SKM-1 treated with dmso at 0.1 percent for 144 hours (cell line): Measurements from ENCODE around the gene BLOC1S2.
"Not testable (repeated sequence)": the region's sequence is repeated elsewhere in the genome, so short reads cannot be mapped to it uniquely, and the experiment has no call there.

ENCODE experiments used
- DNase-seq: peaks from one replicate; lab custom pipeline; 2025; ENCODE audit not compliant: unreplicated experiment; lab: John Stamatoyannopoulos, UW

The BLOC1S2 gene

GRCh38 chr10:100286051-100287033, at the start of gene BLOC1S2:
Gene BLOC1S2 (minus strand): TSS chr10:100286680. CDS start chr10:100286659, 21 bp downstream.
- peak; percentile 68 for DNase-seq

DNA sequence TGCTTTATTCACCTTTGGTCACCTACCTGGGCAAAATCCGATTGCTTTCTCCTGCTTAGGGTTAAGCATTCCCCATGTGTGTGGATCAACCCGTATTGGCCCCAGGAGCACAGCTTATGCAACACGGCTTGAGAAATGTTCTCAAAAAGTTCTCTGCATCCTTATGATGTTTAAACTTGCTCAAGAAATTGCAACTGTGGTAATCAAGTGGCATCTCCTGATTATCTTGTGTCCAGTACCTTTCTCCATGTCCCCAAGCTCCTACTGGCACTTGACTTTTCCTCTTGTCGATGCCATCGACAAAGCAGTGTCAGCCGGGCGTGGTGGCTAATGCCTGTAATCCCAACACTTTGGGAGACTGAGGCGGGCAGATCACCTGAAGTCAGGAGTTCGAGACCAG, 48.3 kb upstream of the BLOC1S2 start:
- no peak for DNase-seq

DNA sequence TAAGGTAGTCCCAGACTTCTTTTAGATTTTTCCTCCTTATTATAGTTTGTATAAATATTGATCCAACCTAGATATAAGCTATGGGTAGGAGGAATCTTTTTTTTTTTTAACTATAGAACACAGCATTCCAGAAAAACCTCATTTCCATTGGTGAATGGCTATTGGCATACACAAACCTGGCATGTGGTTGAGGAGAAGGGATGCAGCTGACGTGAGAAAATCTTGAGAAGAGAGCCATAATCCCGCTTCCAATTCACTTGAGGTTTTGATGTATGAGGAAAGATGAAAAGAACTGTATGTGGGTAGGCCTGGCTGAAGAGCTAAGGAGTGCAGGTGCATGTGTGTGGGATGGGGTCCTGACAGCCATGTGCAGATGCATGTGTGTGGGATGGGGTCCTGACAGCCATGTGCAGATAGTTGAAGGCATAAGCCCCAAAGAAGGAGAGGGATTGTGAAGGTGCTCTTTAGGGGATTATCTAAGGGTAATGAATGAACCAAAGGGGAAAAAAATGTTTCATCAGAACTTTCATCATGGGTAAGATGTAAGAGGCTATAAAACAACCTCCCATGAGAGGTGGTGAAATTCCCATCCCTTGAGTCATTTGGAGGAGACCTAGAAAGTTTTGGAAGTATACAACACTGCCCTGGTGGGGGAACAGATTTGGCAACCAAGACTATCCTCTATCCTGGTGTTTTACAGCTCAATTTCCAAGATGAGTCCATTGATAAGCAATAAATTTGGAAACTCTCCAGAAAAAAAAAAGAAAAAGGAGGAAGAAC, 47.4 kb upstream of the BLOC1S2 start:
- DNase-seq: no peak

DNA sequence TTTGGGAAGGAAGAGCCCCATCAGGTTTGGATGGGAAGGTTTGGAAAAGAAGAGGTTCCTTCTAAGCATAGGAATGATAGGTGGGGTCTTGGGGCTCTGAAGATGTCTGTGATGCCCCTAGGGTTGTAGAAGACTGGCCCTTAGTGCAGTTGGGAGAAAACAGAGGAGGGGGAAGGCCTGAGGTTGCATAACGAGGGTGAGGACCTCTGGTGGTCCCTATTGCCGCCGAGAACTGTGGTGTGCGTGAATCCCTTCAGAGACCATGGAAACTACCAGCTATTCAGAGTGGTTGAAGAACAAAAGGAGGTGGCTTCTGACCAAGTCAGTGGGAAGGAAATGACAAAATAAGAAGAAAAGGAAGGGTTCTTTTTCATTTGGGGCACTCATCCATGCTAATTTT, 46.6 kb upstream of the BLOC1S2 start:
- no peak for DNase-seq

- no peak for DNase-seq
Measured at GRCh38 chr10:100330079-100330478, 43.6 kb upstream of the BLOC1S2 start, which contains the start of gene PKD2L1. Gene PKD2L1 (minus strand): TSS chr10:100330228. CDS start chr10:100330103, 125 bp downstream.

DNA sequence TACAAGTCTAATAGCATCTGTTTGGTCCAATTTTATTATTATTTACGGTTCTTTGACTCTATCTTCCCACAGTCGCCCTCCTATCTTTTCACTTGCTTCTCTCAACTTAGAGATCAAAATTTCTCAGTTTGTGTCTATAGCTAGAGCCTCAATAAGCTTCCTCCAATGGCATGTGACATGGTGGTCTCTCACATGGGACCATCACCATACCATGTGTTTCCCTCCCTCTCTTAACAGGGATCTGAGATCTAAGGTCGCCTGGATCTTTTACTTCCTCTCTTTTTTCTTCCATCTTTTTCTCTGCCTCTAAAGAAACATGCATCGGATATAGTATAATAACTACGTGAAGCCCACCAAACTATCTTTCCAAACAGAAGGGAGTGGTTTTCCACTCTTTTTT, 41.7 kb upstream of the BLOC1S2 start:
- no peak for DNase-seq

- DNase-seq: no peak
Measured at GRCh38 chr10:100327718-100328009, 41.2 kb upstream of the BLOC1S2 start.

DNA sequence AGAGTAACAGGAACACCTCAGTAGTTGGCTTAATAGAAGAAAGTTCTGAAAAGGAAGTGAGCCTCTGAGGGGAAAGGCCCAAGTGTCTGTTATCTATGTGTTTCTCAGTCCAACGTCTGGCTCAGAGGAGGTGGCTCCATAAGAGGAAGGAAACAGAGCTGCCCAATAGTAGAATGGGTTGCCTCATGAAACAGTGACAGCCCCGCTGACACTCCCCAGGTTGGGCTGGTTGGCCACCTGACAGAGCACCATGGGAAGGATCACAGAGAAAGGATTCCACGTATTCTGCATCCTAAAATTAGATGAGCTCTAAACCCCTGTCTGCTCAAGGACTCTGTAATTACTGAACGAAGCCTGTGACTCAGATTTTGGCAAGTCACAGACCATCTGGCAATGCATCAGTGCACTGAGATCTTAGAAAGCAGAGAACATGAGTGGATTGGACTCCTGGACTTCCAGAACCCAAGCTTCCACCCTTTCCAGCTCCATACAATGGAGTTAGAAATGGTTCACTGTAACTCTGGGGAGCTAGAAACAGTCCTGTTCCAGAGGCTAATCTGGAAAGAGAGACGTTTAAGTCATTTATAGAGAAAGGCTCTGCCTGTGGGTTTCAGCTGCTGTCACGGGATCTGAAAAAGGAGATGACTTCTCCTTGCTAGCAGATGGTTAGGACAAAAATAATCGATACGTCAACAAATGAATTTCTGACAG, 40.7 kb upstream of the BLOC1S2 start:
- DNase-seq: peak; percentile 97

DNA sequence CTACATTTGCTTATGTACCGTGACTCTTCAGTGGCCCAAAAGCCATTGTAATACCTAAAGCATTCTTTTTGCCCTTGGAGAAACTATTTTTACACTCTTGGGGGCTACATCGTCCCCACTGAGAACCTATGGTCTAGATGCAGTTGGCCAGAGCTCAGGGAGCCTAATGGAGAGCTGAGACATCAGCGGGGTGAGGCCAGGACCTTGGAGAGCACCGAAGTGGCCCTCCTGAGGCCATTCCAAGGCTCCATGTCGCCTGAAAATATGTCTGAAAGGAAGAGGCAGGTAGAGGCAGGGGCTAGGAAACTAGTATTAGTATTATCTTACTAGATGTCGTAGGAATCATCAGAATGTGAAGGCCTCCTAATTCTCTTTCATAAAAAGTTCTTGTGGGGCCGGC, 38.7 kb upstream of the BLOC1S2 start:
- DNase-seq: no peak

- DNase-seq: no peak
Measured at GRCh38 chr10:100319707-100320402, 33.4 kb upstream of the BLOC1S2 start.

DNA sequence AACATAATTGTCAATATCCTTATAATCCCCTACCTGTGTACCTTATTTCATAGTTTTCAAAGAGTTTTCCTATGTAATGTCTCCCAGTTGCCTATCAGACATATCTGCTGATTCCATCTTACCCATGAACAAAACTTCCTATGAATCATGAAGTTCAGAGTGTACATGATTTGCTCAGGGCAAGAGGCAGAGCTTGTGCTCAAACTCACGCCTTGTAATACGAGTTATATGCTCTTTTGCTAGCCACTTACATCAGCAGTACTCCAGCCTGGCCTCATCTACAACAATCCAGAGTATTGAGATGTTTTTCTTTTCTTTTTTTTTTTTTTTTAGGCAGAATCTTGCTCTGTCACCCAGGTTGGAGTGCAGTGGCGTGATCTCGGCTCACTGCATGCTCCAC, 31.7 kb upstream of the BLOC1S2 start:
- no peak for DNase-seq

DNA sequence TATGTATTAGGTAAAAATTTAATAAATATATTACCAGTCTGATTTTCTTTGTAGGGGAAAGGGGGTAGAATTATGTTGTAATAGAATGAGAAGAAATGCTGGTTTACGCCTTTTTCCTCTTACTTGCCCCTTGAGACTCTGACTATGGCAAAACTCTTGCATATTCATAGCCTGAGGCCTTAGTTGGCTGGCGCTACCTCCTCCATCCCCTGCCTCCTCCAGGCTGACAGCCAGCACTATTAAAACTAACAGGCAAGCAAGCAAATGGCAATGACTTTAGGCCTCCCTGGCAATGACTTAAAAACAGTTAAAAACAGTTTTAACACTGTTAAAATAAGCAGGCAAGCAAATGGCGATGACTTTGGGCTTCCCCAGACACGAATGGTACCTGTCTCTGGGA, 29.1 kb upstream of the BLOC1S2 start:
- no peak for DNase-seq

- DNase-seq: no peak
Measured at GRCh38 chr10:100311298-100311697, 24.8 kb upstream of the BLOC1S2 start.

GRCh38 chr10:100307684-100308083, 21.2 kb upstream of the BLOC1S2 start:
- no peak for DNase-seq

DNA sequence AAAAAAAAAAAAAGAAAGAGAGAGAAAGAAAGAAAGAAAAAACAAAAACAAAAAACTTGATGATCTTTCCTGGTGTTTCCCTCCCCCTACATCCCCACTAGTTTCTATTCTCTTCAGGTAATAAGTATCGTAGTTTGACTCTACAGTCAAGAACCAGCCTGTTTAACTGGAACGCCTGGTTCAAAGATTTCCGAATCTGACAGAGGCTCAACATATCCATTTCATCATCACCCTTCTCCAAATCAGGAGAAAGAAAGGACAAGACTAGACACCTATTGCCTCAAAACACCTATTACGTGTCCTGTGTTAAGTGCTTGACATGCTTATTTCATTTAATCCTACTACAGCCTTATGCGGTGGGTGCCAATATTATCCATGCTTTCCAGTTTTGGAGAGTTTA, 20.4 kb upstream of the BLOC1S2 start:
- no peak for DNase-seq

DNA sequence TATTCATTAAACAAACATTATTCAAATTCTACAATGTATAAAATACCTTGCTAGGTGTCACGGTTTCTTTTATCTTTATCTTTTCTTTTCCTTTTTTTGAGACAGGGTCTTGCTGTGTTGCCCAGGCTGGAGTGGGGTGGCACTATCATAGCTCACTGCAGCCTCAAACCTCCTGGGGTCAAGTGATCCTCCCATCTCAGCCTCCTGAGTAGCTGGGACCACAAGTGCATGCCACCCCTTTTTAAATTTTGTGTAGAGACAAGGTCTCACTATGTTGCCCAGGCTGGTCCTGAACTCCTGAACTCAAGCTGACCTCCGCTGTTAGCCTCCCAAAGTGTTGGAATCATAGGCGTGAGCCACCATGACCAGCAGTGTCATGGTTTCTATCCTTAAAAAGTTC, 17.9 kb upstream of the BLOC1S2 start:
- no peak for DNase-seq

GRCh38 chr10:100303724-100304319, 17.3 kb upstream of the BLOC1S2 start:
- peak; percentile 25 for DNase-seq

- not testable (repeated sequence) for DNase-seq
Measured at GRCh38 chr10:100301123-100301522, 14.6 kb upstream of the BLOC1S2 start.

DNA sequence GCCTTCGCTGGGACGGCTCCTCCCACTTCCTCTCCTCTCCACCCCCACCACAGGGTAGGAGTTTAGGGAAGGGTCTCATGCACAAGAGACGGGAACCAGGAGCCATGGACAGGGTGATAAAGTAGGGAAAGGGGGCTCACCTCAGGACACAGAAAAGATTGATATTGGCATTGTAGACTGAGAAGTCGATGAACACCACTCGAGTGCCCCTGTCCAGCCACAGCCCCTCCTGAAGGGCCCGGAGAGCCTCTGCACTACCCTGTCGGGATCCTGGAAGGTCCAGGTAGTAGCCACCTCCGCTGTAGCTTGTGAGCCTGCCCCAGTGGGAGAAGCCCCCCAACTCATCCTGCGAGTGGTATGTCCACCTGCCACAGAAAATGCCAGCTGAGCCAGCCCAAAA, 10.8 kb upstream of the BLOC1S2 start:
- no peak for DNase-seq

DNA sequence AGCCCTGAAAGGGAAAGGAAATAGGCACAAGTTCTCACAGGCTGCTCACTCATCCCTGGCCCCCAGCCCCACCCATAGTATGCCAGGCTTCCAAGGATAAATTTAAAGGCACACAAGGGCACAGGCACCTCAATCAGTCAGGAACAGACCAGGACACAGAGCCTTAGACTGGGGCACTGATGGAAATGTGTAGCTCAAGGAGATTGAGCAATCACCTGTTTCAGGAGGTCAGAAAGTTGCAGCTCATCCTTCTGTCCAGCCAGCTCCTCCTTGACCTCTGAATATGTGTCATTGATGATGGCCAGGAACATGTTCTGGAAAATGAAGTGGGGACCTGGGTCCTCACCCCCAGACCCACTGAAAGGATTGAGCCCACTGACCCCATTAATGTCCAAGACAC, 6.6 kb upstream of the BLOC1S2 start:
- no peak for DNase-seq
